Esophagus squamous epithelium (tissue), 5 donors: ENCODE results near the gene ABHD2. TPM values are rescaled to one million over a fixed set of nuclear protein-coding genes. Genes with fewer than 3 reads are reported as not detected.

ENCODE experiments used
- DNase-seq: peaks from one replicate; lab custom pipeline; 2025; lab: John Stamatoyannopoulos, UW
- H3K27ac ChIP-seq, 4 donors: fragments of 200-600 bp; sonication (generic); one replicate each; pipeline ENCODE4 v1.5.1; 2016 to 2019; ENCODE audit warnings: mild to moderate bottlenecking in 1 of 4
- H3K27me3 ChIP-seq, 4 donors: fragments of 200-600 bp; sonication (generic); 1 replicate in 3 of 4; 2 replicates in 1 of 4; pipeline versions ENCODE4 v1.5.1 to v1.6.0; 2017 to 2021; ENCODE audit warnings: antibody characterized with exemption in 1 of 4
- H3K36me3 ChIP-seq, 3 donors: fragments of 200-600 bp; sonication (generic); one replicate each; pipeline ENCODE4 v1.5.1; 2016 to 2019
- H3K4me1 ChIP-seq, 3 donors: fragments of 200-600 bp; sonication (generic); one replicate each; pipeline ENCODE4 v1.5.1; 2017 to 2019
- H3K4me3 ChIP-seq, 4 donors: fragments of 200-600 bp; sonication (generic); 1 replicate in 3 of 4; 2 replicates in 1 of 4; pipeline ENCODE4 v1.5.1; 2016 to 2019; ENCODE audit warnings: mild to moderate bottlenecking in 2 of 4, moderate library complexity in 1 of 4
- H3K9me3 ChIP-seq, 3 donors: fragments of 200-600 bp; sonication (generic); one replicate each; pipeline ENCODE4 v1.5.1; 2016 to 2019
- CTCF ChIP-seq, 6 experiments: fragments of 450-650 bp in 4 of 6; fragments of 200-600 bp in 2 of 6; sonication (generic) in 2 of 6; IDR thresholded peaks; one replicate each; pipeline ENCODE4 v1.5.1; 2016 to 2019; ENCODE audit warnings: antibody characterized with exemption in 6 of 6, mild to moderate bottlenecking in 4 of 6, moderate library complexity in 4 of 6
- POLR2A ChIP-seq, 4 donors: fragments of 450-650 bp; IDR thresholded peaks; one replicate each; pipeline ENCODE4 v1.6.1; 2017; ENCODE audit warnings: antibody characterized with exemption in 4 of 4, mild to moderate bottlenecking in 4 of 4, moderate library complexity in 3 of 4
- WGBS, 2 donors: methylation state at CpG; one replicate each; pipeline ENCODE4 v1.1.5; 2018; 5-methylcytosine and 5-hydroxymethylcytosine counted together
- intact Hi-C: fragments of 100-400 bp; cut with DNase I; formaldehyde crosslinking; loops from one replicate; pipeline ENCODE4 v1.15.0; 2022
- total RNA-seq, 4 donors: library from RNA; depleted of rRNA; stranded (reverse); fragments of >200 nt; gene quantifications; one replicate each; pipeline ENCODE4 v1.1.0, GENCODE V29; 2016
- donor health status: DM: yes; HTN: yes; CAD: no.

Gene ABHD2
- total RNA-seq, 4 donors from 2014 or later = 31.0 to 49.3 (median 35.3) TPM

GRCh38 chr15:89161666-89162065 lies 73.4 kb downstream of the ABHD2 start:
- WGBS, 2 donors = 76 to 79% methylated on average over 2 to 3 of the region's 3 CpGs
- no peaks in the 10 kb centered on the region for H3K9me3 ChIP-seq
- H3K27me3 ChIP-seq = no peaks in the 10 kb centered on the region
- H3K27ac ChIP-seq = no peak overlapping the region
- peaks cover 0 to 19% (median 6%) of the 10 kb centered on the region in 3 donors for H3K4me1 ChIP-seq
- intact Hi-C loops = no loop called here
- DNase-seq = no peak
- TF ChIP-seq CTCF (IDR thresholded peaks at IDR 0.05) (no peak), POLR2A (IDR thresholded peaks at IDR 0.05) (no peak)
- peaks cover 2 to 64% (median 4%) of the 10 kb centered on the region in 3 donors for H3K36me3 ChIP-seq
- H3K4me3 ChIP-seq = no peak overlapping the region

- H3K27ac ChIP-seq = no peak overlapping the region
Observed at GRCh38 chr15:89163271-89164055, 75.2 kb downstream of the ABHD2 start.

GRCh38 chr15:89164712-89165211 lies 76.5 kb downstream of the ABHD2 start:
- no peaks in the 10 kb centered on the region for H3K27me3 ChIP-seq
- intact Hi-C loops = no loop called here
- H3K4me3 ChIP-seq = no peak overlapping the region
- 70 to 74% methylated on average over 7 of the region's 7 CpGs for WGBS, 2 donors
- no peak for DNase-seq
- no peaks in the 10 kb centered on the region for H3K9me3 ChIP-seq
- H3K27ac ChIP-seq = no peak overlapping the region
- no peak for TF ChIP-seq POLR2A (IDR thresholded peaks at IDR 0.05)
- H3K36me3 ChIP-seq = peaks cover 2 to 34% (median 4%) of the 10 kb centered on the region in 3 donors
- peaks cover 0 to 47% (median 22%) of the 10 kb centered on the region in 3 donors for H3K4me1 ChIP-seq

More at GRCh38 chr15:89163271-89164055, 75.2 kb downstream of the ABHD2 start:
- Histone ChIP-seq H3K9me3 (no peaks in the 10 kb centered on the region), H3K4me3 (no peak overlapping the region), H3K4me1 (peaks cover 0 to 37% (median 22%) of the 10 kb centered on the region in 3 donors), H3K27me3 (no peaks in the 10 kb centered on the region), H3K36me3 (peaks cover 2 to 46% (median 4%) of the 10 kb centered on the region in 3 donors)
- TF ChIP-seq CTCF (IDR thresholded peaks at IDR 0.05) = no peak
- TF ChIP-seq POLR2A (IDR thresholded peaks at IDR 0.05) = no peak
- DNase-seq = no peak
- 84 to 85% methylated on average over 5 of the region's 5 CpGs for WGBS, 2 donors
- intact Hi-C loops = no loop called here

GRCh38 chr15:89165677-89166076 lies 77.4 kb downstream of the ABHD2 start:
- intact Hi-C loops = no loop called here

More at GRCh38 chr15:89165677-89166076, 77.4 kb downstream of the ABHD2 start:
- 50 to 68% methylated on average over 2 of the region's 2 CpGs for WGBS, 2 donors
- TF ChIP-seq CTCF (IDR thresholded peaks at IDR 0.05) = no peak
- no peak for TF ChIP-seq POLR2A (IDR thresholded peaks at IDR 0.05)
- Histone ChIP-seq H3K36me3 (peaks cover 2 to 30% (median 4%) of the 10 kb centered on the region in 3 donors), H3K9me3 (no peaks in the 10 kb centered on the region), H3K27ac (peak overlapping the region in 1 of 4 donors; percentile 23), H3K4me1 (peaks cover 0 to 47% (median 22%) of the 10 kb centered on the region in 3 donors), H3K4me3 (no peak overlapping the region), H3K27me3 (no peaks in the 10 kb centered on the region)
- DNase-seq = no peak
